Effector memory CD8-positive, alpha-beta T cell (primary cell): Measurements from ENCODE around the gene PROK1.

Experiments used
- ATAC-seq: fragments of 150-1000 bp; cut with Tn5 transposase; replicated peaks from 2 replicates; pipeline ENCODE4 v1.10.0; 2021; ENCODE audit warnings: mild to moderate bottlenecking, moderate library complexity
- DNase-seq, 3 experiments: peaks; one replicate each; pipeline ENCODE4 v3.0.0; 2021
- H3K27ac Mint-ChIP-seq, 2 donors: one replicate each; pipeline ENCODE4 v1.8.0; 2022; ENCODE audit warnings: mild to moderate bottlenecking in 2 of 2, mixed read lengths in 2 of 2, moderate library complexity in 2 of 2
- H3K27me3 Mint-ChIP-seq, 2 donors: one replicate each; pipeline ENCODE4 v1.8.0; 2022; ENCODE audit warnings: mixed read lengths in 2 of 2
- H3K36me3 Mint-ChIP-seq: one replicate; pipeline ENCODE4 v1.8.0; 2022; ENCODE audit warnings: mild to moderate bottlenecking, moderate library complexity, mixed read lengths; ENCODE audit not compliant: insufficient read depth
- H3K4me1 Mint-ChIP-seq, 2 donors: one replicate each; pipeline ENCODE4 v1.8.0; 2022; ENCODE audit warnings: low read depth in 2 of 2, mixed read lengths in 2 of 2
- H3K4me3 Mint-ChIP-seq, 2 donors: one replicate each; pipeline ENCODE4 v1.8.0; 2022; ENCODE audit warnings: mild to moderate bottlenecking in 2 of 2, mixed read lengths in 2 of 2, moderate library complexity in 2 of 2
- H3K9me3 Mint-ChIP-seq, 2 donors: one replicate each; pipeline ENCODE4 v1.8.0; 2022; ENCODE audit warnings: mixed read lengths in 2 of 2

Gene PROK1

GRCh38 chr1:110506541-110506940 lies 55.6 kb downstream of the PROK1 start:
- H3K36me3 Mint-ChIP-seq, result no peaks in the 10 kb centered on the region
- ATAC-seq (no peak), DNase-seq (no peak)
- H3K9me3 Mint-ChIP-seq, result no peaks in the 10 kb centered on the region
- H3K27ac Mint-ChIP-seq, result no peak overlapping the region
- H3K4me1 Mint-ChIP-seq, result no peaks in the 10 kb centered on the region
- H3K4me3 Mint-ChIP-seq, result no peak overlapping the region
- H3K27me3 Mint-ChIP-seq, result peaks cover 40 to 55% of the 10 kb centered on the region in 2 donors
